Heart left ventricle (tissue), 16 donors: ENCODE measurements around the gene KCNMA1. TPM values are rescaled to one million over a fixed set of nuclear protein-coding genes. Genes with fewer than 3 reads are reported as not detected.

Experiments
- ATAC-seq, 4 donors: fragments of 200-7000 bp; cut with Tn5 transposase; one replicate each; pipeline ENCODE4 v1.9.1; 2020 to 2022; ENCODE audit warnings: moderate library complexity in 4 of 4, mild to moderate bottlenecking in 3 of 4, moderate number of reproducible peaks in 1 of 4
- DNase-seq, 5 donors: peaks; one replicate each; pipeline ENCODE4 v3.0.0-alpha.2; 2020
- H3K27ac ChIP-seq, 12 donors: fragments of 200-600 bp; sonication (generic) in 4 of 12; one replicate each; pipeline versions ENCODE4 v1.5.0 to v1.8.0; 2016 to 2022; ENCODE audit warnings: mild to moderate bottlenecking in 2 of 12
- H3K27me3 ChIP-seq, 9 donors: fragments of 200-600 bp; sonication (generic) in 2 of 9; one replicate each; pipeline versions ENCODE4 v1.5.1 to v1.8.0; 2016 to 2022; ENCODE audit warnings: mild to moderate bottlenecking in 3 of 9
- H3K36me3 ChIP-seq, 9 donors: fragments of 200-600 bp; sonication (generic) in 2 of 9; one replicate each; pipeline versions ENCODE4 v1.5.0 to v1.8.0; 2018 to 2022; ENCODE audit warnings: mild to moderate bottlenecking in 2 of 9
- H3K4me1 ChIP-seq, 12 donors: fragments of 200-600 bp; sonication (generic) in 4 of 12; one replicate each; pipeline versions ENCODE4 v1.5.0 to v1.8.0; 2016 to 2022; ENCODE audit warnings: mild to moderate bottlenecking in 3 of 12
- H3K4me3 ChIP-seq, 12 donors: fragments of 200-600 bp; sonication (generic) in 4 of 12; one replicate each; pipeline versions ENCODE4 v1.5.0 to v1.8.0; 2017 to 2022; ENCODE audit warnings: mild to moderate bottlenecking in 9 of 12, moderate library complexity in 4 of 12
- H3K9me3 ChIP-seq, 12 donors: fragments of 200-600 bp; sonication (generic) in 4 of 12; one replicate each; pipeline versions ENCODE4 v1.5.0 to v1.8.0; 2016 to 2022; ENCODE audit warnings: mild to moderate bottlenecking in 1 of 12
- CTCF ChIP-seq, 12 donors: fragments of 200-600 bp; sonication (generic) in 4 of 12; IDR thresholded peaks; one replicate each; pipeline versions ENCODE4 v1.5.0 to v1.8.0; 2018 to 2022; ENCODE audit warnings: antibody characterized with exemption in 12 of 12, mild to moderate bottlenecking in 5 of 12
- POLR2A ChIP-seq, 2 donors: fragments of 450-650 bp; IDR thresholded peaks; one replicate each; pipeline ENCODE4 v1.6.1; 2017; ENCODE audit warnings: antibody characterized with exemption in 2 of 2, mild to moderate bottlenecking in 2 of 2, moderate library complexity in 2 of 2
- WGBS, 4 donors: extraction: QIAGEN DNeasy Blood & Tissue Kit in 2 of 4; methylation state at CpG; one replicate each; pipeline versions ENCODE4 v1.1.5 to v1.1.7; 2013 to 2018; 5-methylcytosine and 5-hydroxymethylcytosine counted together
- intact Hi-C, 10 donors: fragments of 100-400 bp; cut with DNase I; formaldehyde crosslinking; loops; one replicate each; pipeline versions ENCODE4 v1.11.1 to v1.14.2; 2022
- polyA plus RNA-seq, 2 donors: library from polyadenylated mRNA; stranded (reverse); fragments of 200-250 nt; gene quantifications; one replicate each; pipeline ENCODE4 v1.2.3, GENCODE V29; 2013
- total RNA-seq, 9 donors: library from RNA; depleted of rRNA in 2 of 9; stranded (reverse); fragments of >200 nt in 2 of 9; fragmentation: NEBNext Ultra II Directional in 3 of 9; extraction: Animal tissue kit (Norgen Biotek cat#: 25700) in 3 of 9; gene quantifications; one replicate each; pipeline versions ENCODE4 v1.1.0 to v1.2.4, GENCODE V29; 2016 to 2023
- donor health status: ischemic (EF 13 %, LVEDD 7.1; RV severe dilation, severe dysfunction).
- donor health status: healthy with polysubstance abuse.
- donor health status: DM: no; HTN: yes; CAD: no.
- donor health status: DM: no; HTN: no; CAD: no.
- donor health status: ischemic (EF 25% LVEDD 6.9; RV normal size, moderate dysfunction).
- donor health status: ischemic (EF 25% LVEDD 5.7; RV mildly dilated, moderate dysfunction).
- donor health status: healthy.
- donor health status: DM: yes; HTN: yes; CAD: no.
- donor health status: ischemic (EF 35%, LVEDD 5.7; RV mildly dilated, moderate dysfunction).
- donor health status: nonischemic (EF 11% LVEDD 7.7; RV severe dilation, severe dysfunction).
- donor health status: DM: yes; HTN: yes; CAD: no.
- donor health status: PGD.
- donor health status: ischemic (EF 29% LVEDD 5.4; RV normal size, mild dysfunction).
- donor health status: nonischemic (EF 23%, LVEDD 6.1; RV moderate dilation, normal function).

Gene KCNMA1
- total and polyA plus RNA-seq, 11 donors, result 0.39 to 8.7 (median 1.7) TPM

- Histone ChIP-seq H3K9me3 (no peaks in the 10 kb centered on the region), H3K4me3 (no peak overlapping the region), H3K27me3 (no peaks in the 10 kb centered on the region), H3K36me3 (no peaks in the 10 kb centered on the region), H3K4me1 (peaks cover 0 to 11% (median 3%) of the 10 kb centered on the region in 12 donors), H3K27ac (peak overlapping the region in 2 of 12 donors; percentile 22 to 87)
- ATAC-seq (no peak), DNase-seq (no peak)
- 56 to 72% (median 64%) methylated on average over 5 of the region's 5 CpGs for WGBS, 4 donors
- intact Hi-C loops, result loop anchor here in 1 of 10 donors (5.0 kb wide), 1 partner anchor 58 kb away; no protein-coding TSS in a partner anchor
- TF ChIP-seq POLR2A (IDR thresholded peaks at IDR 0.05) (no peak), CTCF (IDR thresholded peaks at IDR 0.05) (no peak)
These were observed 397.5 kb downstream of the KCNMA1 start for GRCh38 chr10:77240041-77240652.

GRCh38 chr10:77237120-77237519 is 400.5 kb downstream of the KCNMA1 start:
- no peak for DNase-seq
- H3K27ac ChIP-seq, result peak overlapping the region in 1 of 12 donors; percentile 87
- TF ChIP-seq POLR2A (IDR thresholded peaks at IDR 0.05) (no peak), CTCF (IDR thresholded peaks at IDR 0.05) (no peak)
- no peak for ATAC-seq
- no peaks in the 10 kb centered on the region for H3K9me3 ChIP-seq
- no peaks in the 10 kb centered on the region for H3K27me3 ChIP-seq
- no peak overlapping the region for H3K4me3 ChIP-seq
- intact Hi-C loops, result no loop called here
- H3K36me3 ChIP-seq, result no peaks in the 10 kb centered on the region
- peaks cover 0 to 6% (median 0%) of the 10 kb centered on the region in 12 donors for H3K4me1 ChIP-seq

- DNase-seq (no peak), ATAC-seq (no peak)
- TF ChIP-seq POLR2A (IDR thresholded peaks at IDR 0.05), result no peak
- Histone ChIP-seq H3K27ac (peak overlapping the region in 1 of 12 donors; percentile 87), H3K4me3 (no peak overlapping the region), H3K36me3 (no peaks in the 10 kb centered on the region), H3K27me3 (no peaks in the 10 kb centered on the region), H3K4me1 (peaks cover 0 to 6% (median 0%) of the 10 kb centered on the region in 12 donors), H3K9me3 (no peaks in the 10 kb centered on the region)
- WGBS, 4 donors, result 86 to 94% (median 93%) methylated on average over 2 of the region's 2 CpGs
- intact Hi-C loops, result no loop called here
These were observed 400.9 kb downstream of the KCNMA1 start for GRCh38 chr10:77236700-77237099.

- Histone ChIP-seq H3K27me3 (no peaks in the 10 kb centered on the region), H3K4me1 (peaks cover 0 to 6% (median 0%) of the 10 kb centered on the region in 12 donors), H3K27ac (peak overlapping the region in 1 of 12 donors; percentile 87), H3K9me3 (no peaks in the 10 kb centered on the region), H3K36me3 (no peaks in the 10 kb centered on the region), H3K4me3 (no peak overlapping the region)
- TF ChIP-seq POLR2A (IDR thresholded peaks at IDR 0.05) (no peak), CTCF (IDR thresholded peaks at IDR 0.05) (no peak)
- WGBS, 4 donors, result 70 to 81% (median 79%) methylated on average over 9 of the region's 9 CpGs
- ATAC-seq (no peak), DNase-seq (no peak)
- intact Hi-C loops, result no loop called here
These were observed 401.6 kb downstream of the KCNMA1 start for GRCh38 chr10:77236029-77236428.

- Histone ChIP-seq H3K36me3 (no peaks in the 10 kb centered on the region), H3K27ac (peak overlapping the region in 1 of 12 donors; percentile 87), H3K27me3 (no peaks in the 10 kb centered on the region), H3K9me3 (no peaks in the 10 kb centered on the region), H3K4me3 (no peak overlapping the region), H3K4me1 (peaks cover 0 to 2% (median 0%) of the 10 kb centered on the region in 12 donors)
- intact Hi-C loops, result no loop called here
- ATAC-seq, result no peak
- TF ChIP-seq CTCF (IDR thresholded peaks at IDR 0.05), result no peak
- no peak for TF ChIP-seq POLR2A (IDR thresholded peaks at IDR 0.05)
- 36 to 83% (median 69%) methylated on average over 1 of the region's 1 CpG for WGBS, 4 donors
- no peak for DNase-seq
These were observed 403.0 kb downstream of the KCNMA1 start for GRCh38 chr10:77234599-77234998.
